ENCODE measurements around the gene MYOG.

GRCh38 chr1:203091199-203091477, 5.3 kb upstream of the MYOG start:
- TF ChIP-seq CEBPB (IDR thresholded peaks at IDR 0.05; ENCODE audit: low read depth, low read length) (no peak), MAZ (IDR thresholded peaks at IDR 0.05; ENCODE audit: borderline replicate concordance, low read depth, low read length) (no peak), CTCF (conservative IDR thresholded peaks at IDR 0.05; ENCODE audit: low read depth, low read length) (no peak), MAFK (IDR thresholded peaks at IDR 0.05; ENCODE audit: low read depth, low read length) (no peak), CHD1 (IDR thresholded peaks at IDR 0.05; ENCODE audit: low read depth, low read length) (no peak), POLR2A (IDR thresholded peaks at IDR 0.05; ENCODE audit: low read depth, low read length) (no peak), RAD21 (IDR thresholded peaks at IDR 0.05; ENCODE audit: low read length) (no peak), NFE2L2 (IDR thresholded peaks at IDR 0.05; ENCODE audit: low read depth, low read length) (no peak), BHLHE40 (IDR thresholded peaks at IDR 0.05; ENCODE audit: low read depth, low read length) (no peak), RFX5 (IDR thresholded peaks at IDR 0.05; ENCODE audit: low read depth, low read length) (no peak), SMC3 (IDR thresholded peaks at IDR 0.05; ENCODE audit: low read depth, low read length) (no peak), MXI1 (IDR thresholded peaks at IDR 0.05; ENCODE audit: borderline replicate concordance, low read depth, low read length) (no peak), RCOR1 (IDR thresholded peaks at IDR 0.05; ENCODE audit: insufficient replicate concordance, low read length) (no peak)

Data from IMR-90 (cell line).